ENCODE measurements around the gene PHC2. TPM values are rescaled to one million over a fixed set of nuclear protein-coding genes. Genes with fewer than 3 reads are reported as not detected.

Gene PHC2
- total RNA-seq, 2 experiments from 2014 or later = 34.0 to 35.0 TPM

DNA sequence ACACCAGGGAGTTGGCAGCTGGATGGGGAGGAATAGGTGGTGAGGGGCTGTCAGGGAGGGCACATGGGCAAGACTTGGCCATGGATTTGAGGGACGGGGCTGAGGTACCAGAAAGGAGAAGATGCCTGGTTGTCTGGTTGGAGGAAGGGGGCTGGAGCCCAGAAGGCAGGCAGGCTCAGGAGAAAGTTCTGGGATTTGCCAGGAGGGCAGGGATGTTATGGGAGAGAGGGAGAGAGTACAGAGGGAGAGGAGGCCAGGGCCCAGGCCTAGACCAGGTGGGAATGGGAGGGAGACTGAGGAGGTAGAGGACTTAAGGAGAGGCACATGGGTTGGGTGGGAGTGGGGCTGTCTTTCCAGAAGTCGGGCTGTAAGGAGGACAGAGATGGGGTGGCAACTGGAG is 114.3 kb downstream of the PHC2 start:
- Histone ChIP-seq H3K9me2 (ENCODE audit: insufficient read depth, low read length) (no peaks in the 10 kb centered on the region), H3K4me1 (ENCODE audit: insufficient read depth, low read length, poor library complexity, severe bottlenecking) (no peaks in the 10 kb centered on the region), H4K20me1 (ENCODE audit: insufficient read depth, low read length) (no peaks in the 10 kb centered on the region), H3K79me2 (ENCODE audit: insufficient read depth, low read depth, low read length) (no peaks in the 10 kb centered on the region), H2AFZ (ENCODE audit: low read length) (no peak overlapping the region), H3K9me3 (ENCODE audit: low read length) (no peaks in the 10 kb centered on the region), H3K4me3 (ENCODE audit: low read depth, low read length, poor library complexity, severe bottlenecking) (no peak overlapping the region), H3K27ac (ENCODE audit: low read depth, low read length, poor library complexity, severe bottlenecking) (no peak overlapping the region), H3K4me2 (ENCODE audit: low read length) (no peak overlapping the region), H3K36me3 (ENCODE audit: insufficient read depth, low read length) (no peaks in the 10 kb centered on the region)
- CTCF ChIA-PET (ENCODE audit: unreplicated experiment) = no interaction called here
- intact Hi-C loops (cut with micrococcal nuclease; ENCODE audit: unreplicated experiment) = no loop called here
- POLR2A ChIA-PET = no interaction called here
- TF ChIP-seq EZH2phosphoT487 (IDR thresholded peaks at IDR 0.05; ENCODE audit: borderline replicate concordance, low read depth, low read length) = no peak
- TF ChIP-seq, protein P1, sequence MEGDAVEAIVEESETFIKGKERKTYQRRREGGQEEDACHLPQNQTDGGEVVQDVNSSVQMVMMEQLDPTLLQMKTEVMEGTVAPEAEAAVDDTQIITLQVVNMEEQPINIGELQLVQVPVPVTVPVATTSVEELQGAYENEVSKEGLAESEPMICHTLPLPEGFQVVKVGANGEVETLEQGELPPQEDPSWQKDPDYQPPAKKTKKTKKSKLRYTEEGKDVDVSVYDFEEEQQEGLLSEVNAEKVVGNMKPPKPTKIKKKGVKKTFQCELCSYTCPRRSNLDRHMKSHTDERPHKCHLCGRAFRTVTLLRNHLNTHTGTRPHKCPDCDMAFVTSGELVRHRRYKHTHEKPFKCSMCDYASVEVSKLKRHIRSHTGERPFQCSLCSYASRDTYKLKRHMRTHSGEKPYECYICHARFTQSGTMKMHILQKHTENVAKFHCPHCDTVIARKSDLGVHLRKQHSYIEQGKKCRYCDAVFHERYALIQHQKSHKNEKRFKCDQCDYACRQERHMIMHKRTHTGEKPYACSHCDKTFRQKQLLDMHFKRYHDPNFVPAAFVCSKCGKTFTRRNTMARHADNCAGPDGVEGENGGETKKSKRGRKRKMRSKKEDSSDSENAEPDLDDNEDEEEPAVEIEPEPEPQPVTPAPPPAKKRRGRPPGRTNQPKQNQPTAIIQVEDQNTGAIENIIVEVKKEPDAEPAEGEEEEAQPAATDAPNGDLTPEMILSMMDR (conservative IDR thresholded peaks at IDR 0.05; ENCODE audit: low read length) = no peak
- no peak for DNase-seq (ENCODE audit: low spot score)
- BruUV-seq (replicated peaks) = no TSS peak

DNA sequence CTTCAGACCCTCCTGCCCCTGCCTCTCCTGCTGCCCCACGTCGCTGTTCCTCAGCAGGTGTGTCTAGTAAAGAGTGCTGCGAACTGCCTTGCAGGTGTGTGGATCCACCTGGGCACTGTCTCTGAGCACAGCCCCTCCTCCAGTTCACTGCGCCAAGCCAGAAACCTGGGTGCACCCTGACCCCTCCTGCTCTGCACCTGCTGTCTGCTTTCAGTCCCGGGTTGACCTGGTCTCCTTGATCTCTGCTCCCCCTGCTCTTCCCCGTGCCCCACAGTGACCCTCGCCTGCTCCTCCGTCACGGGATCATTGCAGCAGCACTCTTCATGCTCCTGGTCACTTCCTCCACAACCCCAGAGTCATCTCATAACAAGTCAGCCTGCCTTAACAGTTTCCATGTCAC is 116.5 kb downstream of the PHC2 start:
- Histone ChIP-seq H3K4me1 (ENCODE audit: insufficient read depth, low read length, poor library complexity, severe bottlenecking) (no peaks in the 10 kb centered on the region), H3K4me2 (ENCODE audit: low read length) (no peak overlapping the region), H3K9me2 (ENCODE audit: insufficient read depth, low read length) (no peaks in the 10 kb centered on the region), H4K20me1 (ENCODE audit: insufficient read depth, low read length) (no peaks in the 10 kb centered on the region), H3K27ac (ENCODE audit: low read depth, low read length, poor library complexity, severe bottlenecking) (no peak overlapping the region), H3K4me3 (ENCODE audit: low read depth, low read length, poor library complexity, severe bottlenecking) (no peak overlapping the region), H3K79me2 (ENCODE audit: insufficient read depth, low read depth, low read length) (no peaks in the 10 kb centered on the region), H2AFZ (ENCODE audit: low read length) (no peak overlapping the region), H3K9me3 (ENCODE audit: low read length) (no peaks in the 10 kb centered on the region), H3K36me3 (ENCODE audit: insufficient read depth, low read length) (no peaks in the 10 kb centered on the region)
- BruUV-seq (replicated peaks) = no TSS peak
- ChIA-PET CTCF (ENCODE audit: unreplicated experiment) (no interaction called here), POLR2A (interaction anchor here (0.6 kb wide), 1 partner anchor 35 kb away, joined by 4 read pairs; no protein-coding TSS in a partner anchor)
- intact Hi-C loops (cut with micrococcal nuclease; ENCODE audit: unreplicated experiment) = no loop called here
- TF ChIP-seq EZH2phosphoT487 (IDR thresholded peaks at IDR 0.05; ENCODE audit: borderline replicate concordance, low read depth, low read length) = no peak
- TF ChIP-seq, protein P1 (conservative IDR thresholded peaks at IDR 0.05; ENCODE audit: low read length) = no peak
- no peak for DNase-seq (ENCODE audit: low spot score)

DNA sequence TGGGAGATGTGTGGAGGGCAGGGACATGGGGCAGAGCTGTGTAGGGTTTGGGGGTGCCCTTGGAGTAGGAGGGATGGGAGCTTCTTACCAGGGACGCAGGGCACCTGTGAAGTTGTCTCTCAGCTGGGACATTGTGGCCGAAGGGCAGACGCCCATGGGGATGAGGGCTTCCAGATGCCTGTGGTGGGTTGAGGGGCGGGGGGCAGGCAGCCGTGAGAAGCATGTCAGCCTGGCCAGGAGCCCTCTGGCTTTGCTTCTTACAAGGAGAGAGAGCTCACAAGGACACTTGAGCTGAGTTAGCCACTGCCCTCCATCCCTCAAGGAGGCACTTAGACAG is 118.5 kb downstream of the PHC2 start:
- no peaks in the 10 kb centered on the region for H3K9me3 ChIP-seq (ENCODE audit: low read length)
- H3K27ac ChIP-seq (ENCODE audit: low read depth, low read length, poor library complexity, severe bottlenecking) = no peak overlapping the region
- no peak overlapping the region for H3K4me3 ChIP-seq (ENCODE audit: low read depth, low read length, poor library complexity, severe bottlenecking)
- no TSS peak for BruUV-seq (replicated peaks)
- CTCF ChIA-PET (ENCODE audit: unreplicated experiment) = no interaction called here
- H3K36me3 ChIP-seq (ENCODE audit: insufficient read depth, low read length) = no peaks in the 10 kb centered on the region
- H3K4me1 ChIP-seq (ENCODE audit: insufficient read depth, low read length, poor library complexity, severe bottlenecking) = no peaks in the 10 kb centered on the region
- no peak for DNase-seq (ENCODE audit: low spot score)
- no peak overlapping the region for H2AFZ ChIP-seq (ENCODE audit: low read length)
- no peaks in the 10 kb centered on the region for H3K9me2 ChIP-seq (ENCODE audit: insufficient read depth, low read length)
- H4K20me1 ChIP-seq (ENCODE audit: insufficient read depth, low read length) = no peaks in the 10 kb centered on the region
- no peak for TF ChIP-seq EZH2phosphoT487 (IDR thresholded peaks at IDR 0.05; ENCODE audit: borderline replicate concordance, low read depth, low read length)
- TF ChIP-seq, protein P1 (conservative IDR thresholded peaks at IDR 0.05; ENCODE audit: low read length) = no peak
- H3K4me2 ChIP-seq (ENCODE audit: low read length) = no peak overlapping the region
- no peaks in the 10 kb centered on the region for H3K79me2 ChIP-seq (ENCODE audit: insufficient read depth, low read depth, low read length)
- POLR2A ChIA-PET = interaction anchor here (0.5 kb wide), 1 partner anchor 238 kb away, joined by 5 read pairs; no protein-coding TSS in a partner anchor
- intact Hi-C loops (cut with micrococcal nuclease; ENCODE audit: unreplicated experiment) = no loop called here

Measured in OCI-LY7 (cell line).